GM19468 (cell line): ENCODE data around the gene ARID4B.
"Not testable (repeated sequence)": the region's sequence is repeated elsewhere in the genome, so short reads cannot be mapped to it uniquely, and the experiment has no call there.

Experiments used
- ATAC-seq: cut with Tn5 transposase; IDR thresholded peaks from one replicate; pipeline ENCODE4 v1.9.1; 2021; ENCODE audit warnings: mild to moderate bottlenecking, moderate library complexity, moderate number of reproducible peaks; ENCODE audit not compliant: unreplicated experiment; ENCODE audit errors: extremely low read depth

ARID4B gene

DNA sequence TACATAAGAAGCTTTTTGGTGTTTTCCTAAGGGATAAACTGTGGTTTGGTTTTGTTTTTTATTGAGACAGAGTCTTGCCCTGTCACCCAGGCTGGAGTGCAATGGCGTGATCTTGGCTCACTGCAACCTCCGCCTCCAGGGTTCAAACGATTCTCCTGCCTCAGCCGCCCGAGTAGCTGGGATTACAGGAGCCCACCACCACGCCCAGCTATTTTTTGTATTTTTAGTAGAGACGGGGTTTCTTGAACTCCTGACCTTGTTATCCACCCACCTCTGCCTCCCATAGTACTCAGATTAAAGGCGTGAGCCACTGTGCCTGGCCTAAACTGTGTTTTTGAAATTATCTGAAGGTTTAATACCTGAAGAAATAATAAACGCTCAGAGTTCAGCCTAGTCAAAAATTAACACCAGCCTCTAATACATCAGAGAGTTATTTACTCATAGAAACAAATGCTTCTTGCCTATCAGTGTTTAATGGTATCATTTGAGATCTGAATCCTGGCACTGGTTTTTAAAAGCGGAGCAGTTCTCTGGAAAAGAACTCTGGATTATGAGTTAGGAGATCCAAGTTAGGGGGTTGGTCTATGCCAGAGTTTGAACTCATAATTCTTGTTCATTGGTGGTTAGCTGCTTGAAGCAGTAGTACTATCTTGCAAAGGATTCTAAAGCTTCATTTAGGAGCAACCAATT is 28.7 kb downstream of the ARID4B start:
- ATAC-seq: no peak

- ATAC-seq: no peak
Observed at GRCh38 chr1:235298758-235299157, 29.2 kb downstream of the ARID4B start.

GRCh38 chr1:235297579-235297978 is 30.4 kb downstream of the ARID4B start:
- no peak for ATAC-seq

DNA sequence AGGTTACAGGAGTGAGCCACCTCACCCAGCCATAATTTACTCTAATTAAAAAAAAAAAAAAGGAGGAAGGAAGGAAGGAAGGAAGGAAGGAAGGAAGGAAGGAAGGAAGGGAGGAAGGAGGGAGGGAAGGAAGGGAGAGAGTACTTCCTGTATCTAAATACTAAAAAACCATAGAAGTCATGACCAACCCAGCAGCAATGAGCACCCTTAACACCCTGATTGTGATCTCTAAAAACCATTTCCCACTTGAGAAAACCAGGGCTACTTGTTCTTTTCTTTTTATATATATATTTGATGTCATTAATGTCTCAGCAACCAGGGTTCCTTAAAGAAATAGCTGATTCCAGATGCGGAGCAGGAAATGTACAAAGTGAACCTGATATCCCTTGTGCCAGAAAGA is 31.2 kb downstream of the ARID4B start:
- no peak for ATAC-seq

GRCh38 chr1:235295902-235296350 is 32.1 kb downstream of the ARID4B start:
- ATAC-seq: no peak

DNA sequence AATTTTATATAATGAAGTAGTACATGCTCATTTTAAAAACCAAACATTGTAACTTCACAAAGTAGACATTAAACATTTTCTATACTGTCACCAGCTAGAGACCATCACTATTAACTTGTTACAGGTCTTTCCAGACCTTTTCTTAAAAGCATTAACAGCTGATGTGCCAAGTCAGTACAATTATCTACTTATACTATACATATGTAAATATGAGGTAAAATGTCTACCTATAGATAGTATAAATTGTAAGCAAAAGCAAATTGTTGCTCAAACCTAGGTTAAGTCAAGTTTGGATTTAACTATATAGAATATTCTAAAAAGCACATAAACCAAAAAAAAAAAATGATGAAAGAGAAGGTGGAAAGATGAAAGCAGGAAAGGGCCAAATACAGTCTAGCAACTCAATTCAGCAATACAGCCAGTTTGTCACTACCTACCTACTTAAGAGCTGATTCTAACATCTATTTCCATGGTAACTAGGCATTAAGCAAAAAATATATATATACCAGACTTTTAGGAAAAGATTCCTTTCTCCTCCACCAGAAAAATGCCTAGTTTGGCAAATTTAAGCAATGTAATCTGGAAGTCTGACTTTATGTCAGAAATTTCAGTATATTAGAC is 34.5 kb downstream of the ARID4B start:
- no peak for ATAC-seq

GRCh38 chr1:235292790-235293189 is 35.2 kb downstream of the ARID4B start:
- no peak for ATAC-seq

DNA sequence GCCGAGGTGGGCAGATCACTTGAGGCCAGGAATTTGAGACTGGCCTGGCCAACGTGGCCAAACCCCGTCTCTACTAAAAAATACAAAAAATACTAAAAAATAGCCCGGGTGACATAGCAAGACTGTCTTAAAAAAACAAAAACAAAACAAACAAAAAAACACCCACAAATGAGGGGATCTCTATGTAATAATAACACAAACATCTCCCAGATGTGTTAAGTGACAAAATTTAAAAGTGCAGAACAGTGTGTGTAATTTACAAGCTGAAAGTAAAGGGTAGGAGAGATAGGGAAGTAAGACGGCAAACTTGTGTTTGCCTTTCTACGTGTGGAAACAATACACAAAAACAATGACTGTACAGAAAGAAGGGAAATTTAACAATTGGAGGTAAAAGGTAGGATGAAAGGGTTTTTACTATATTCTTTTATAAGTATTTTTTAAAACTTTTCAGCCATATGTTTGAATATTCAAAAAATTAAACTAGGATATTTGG is 36.3 kb downstream of the ARID4B start:
- ATAC-seq: no peak

DNA sequence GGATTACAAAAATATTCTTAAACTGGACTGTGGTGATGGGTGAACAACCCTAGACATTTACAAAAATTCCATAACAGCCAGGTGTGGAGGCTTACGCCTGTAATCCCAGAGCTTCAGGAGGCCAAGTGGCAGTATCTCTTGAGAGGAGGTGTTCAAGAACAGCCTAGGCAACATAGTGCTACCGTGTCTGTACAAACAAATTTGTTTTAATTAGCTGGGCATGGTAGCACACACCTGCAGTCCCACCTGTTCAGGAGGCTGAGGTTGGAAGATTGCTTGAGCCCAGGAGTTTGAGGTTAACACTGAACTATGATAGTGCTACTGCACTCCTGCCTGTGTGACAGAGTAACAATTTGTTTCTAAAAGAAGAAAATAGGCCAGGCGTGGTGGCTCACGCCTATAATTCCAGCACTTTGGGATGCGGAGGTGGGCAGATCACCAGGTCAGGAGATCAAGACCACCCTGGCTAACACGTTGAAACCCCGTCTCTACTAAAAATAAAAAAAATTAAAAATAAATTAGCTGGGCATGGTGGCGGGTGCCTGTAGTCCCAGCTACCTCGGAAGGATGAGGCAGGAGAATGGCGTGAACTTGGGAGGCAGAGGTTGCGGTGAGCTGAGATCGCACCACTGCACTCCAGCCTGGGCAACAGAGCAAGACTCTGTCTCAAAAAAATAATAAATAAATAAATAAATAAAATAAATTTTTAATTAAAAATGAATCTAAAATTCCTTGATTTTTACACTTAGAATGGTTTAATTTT is 37.1 kb downstream of the ARID4B start:
- no peak for ATAC-seq

- ATAC-seq: no peak
Observed at GRCh38 chr1:235289859-235290739, 37.9 kb downstream of the ARID4B start.

- ATAC-seq: no peak
Observed at GRCh38 chr1:235287208-235287882, 40.6 kb downstream of the ARID4B start.

DNA sequence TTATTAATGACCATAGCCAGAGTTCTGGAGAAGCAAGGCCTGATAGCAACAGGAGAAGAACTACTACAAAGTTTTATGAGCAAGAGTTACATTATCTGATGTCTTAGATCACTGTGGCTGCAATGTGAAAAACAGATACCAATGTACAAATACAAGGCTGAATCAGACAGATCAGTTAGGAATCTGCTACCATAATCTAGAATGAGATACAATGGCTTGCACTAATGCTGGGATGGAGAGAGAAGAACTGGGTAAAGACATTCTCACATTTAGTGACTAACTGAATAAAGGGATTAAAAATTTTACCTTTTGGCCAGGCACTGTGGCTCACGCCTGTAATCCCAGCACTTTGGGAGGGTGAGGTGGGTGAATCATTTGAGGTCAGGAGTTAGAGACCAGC is 41.3 kb downstream of the ARID4B start:
- ATAC-seq: no peak

- ATAC-seq: no peak
Observed at GRCh38 chr1:235284231-235284769, 43.7 kb downstream of the ARID4B start.

DNA sequence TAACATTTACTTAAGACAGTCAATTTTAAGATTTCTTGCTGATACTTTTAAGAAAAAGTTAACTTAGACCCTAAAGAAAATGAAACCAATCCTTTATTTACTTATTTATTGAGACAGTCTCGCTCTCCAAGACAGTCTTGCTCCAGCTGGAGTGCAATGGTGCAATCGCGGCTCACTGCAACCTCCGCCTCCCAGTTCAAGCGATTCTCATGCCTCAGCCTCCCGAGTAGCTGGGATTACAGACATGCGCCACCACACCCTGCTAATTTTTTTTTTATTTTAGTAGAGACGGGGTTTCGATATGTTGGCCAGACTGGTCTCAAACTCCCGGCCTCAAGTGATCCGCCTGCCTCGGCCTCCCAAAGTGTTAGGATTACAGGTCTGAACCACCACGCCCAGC is 44.3 kb downstream of the ARID4B start:
- not testable (repeated sequence) for ATAC-seq

GRCh38 chr1:235280467-235280866 is 47.5 kb downstream of the ARID4B start:
- ATAC-seq: no peak

DNA sequence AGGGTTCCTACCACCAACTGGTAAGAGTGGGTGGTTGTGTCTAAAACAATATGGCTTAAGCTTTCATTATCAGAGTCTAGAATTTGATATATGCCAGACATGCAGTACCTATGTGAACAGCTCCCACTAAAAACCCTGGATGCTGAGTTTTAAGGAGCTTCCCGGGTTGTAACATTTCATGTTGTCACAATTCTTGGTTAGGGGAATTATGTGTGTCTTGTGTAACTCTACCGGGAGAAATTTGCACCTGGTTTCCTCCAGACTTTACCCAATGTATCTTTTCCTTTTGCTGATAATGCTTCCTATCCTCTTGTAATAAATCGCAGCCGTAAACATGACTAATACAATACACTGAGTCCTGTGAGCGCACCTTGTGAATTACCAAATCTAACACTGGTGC is 48.3 kb downstream of the ARID4B start:
- ATAC-seq: no peak

DNA sequence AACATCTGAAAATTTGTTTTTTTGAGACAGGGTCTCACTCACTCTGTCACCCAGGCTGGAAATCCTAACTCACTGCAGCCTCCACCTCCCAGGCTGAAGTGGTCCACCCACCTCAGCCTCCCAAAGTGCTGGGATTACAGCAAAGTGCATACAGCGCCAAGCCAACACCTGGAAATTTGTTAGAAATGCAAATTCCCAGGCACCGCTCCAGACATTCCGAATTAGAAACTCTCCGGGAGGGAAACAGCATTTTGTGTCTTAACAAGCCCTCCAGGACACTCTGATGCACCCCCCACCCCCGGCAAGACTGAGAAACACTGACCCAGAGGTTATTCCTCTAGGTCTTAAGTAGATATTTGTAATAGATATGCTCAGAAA is 49.1 kb downstream of the ARID4B start:
- no peak for ATAC-seq

GRCh38 chr1:235278233-235278914 is 49.6 kb downstream of the ARID4B start:
- no peak for ATAC-seq

- no peak for ATAC-seq
Observed at GRCh38 chr1:235277709-235278108, 50.3 kb downstream of the ARID4B start.
